ENCODE data around the gene CSK.

GRCh38 chr15:74789741-74790079, 7.8 kb downstream of the CSK start:
- TF ChIP-seq POLR2A (IDR thresholded peaks at IDR 0.05), result no peak
- TF ChIP-seq CTCF (IDR thresholded peaks at IDR 0.05 in 4 of 5, conservative IDR thresholded peaks at IDR 0.05 in 1 of 5), result no peak

Measured in gastrocnemius medialis (tissue), 4 donors.